Right renal pelvis (tissue), 4 donors: Measurements from ENCODE around the gene ULBP2. TPM values are rescaled to one million over a fixed set of nuclear protein-coding genes. Genes with fewer than 3 reads are reported as not detected.
"Not testable (repeated sequence)": the region's sequence is repeated elsewhere in the genome, so short reads cannot be mapped to it uniquely, and the experiment has no call there.

Experiments
- DNase-seq, 4 donors: peaks; one replicate each; pipeline ENCODE4 v3.0.0-alpha.2; 2013; ENCODE audit warnings: low read depth in 4 of 4, low spot score in 3 of 4, missing footprints in 1 of 4
- polyA plus RNA-seq, 4 donors: library from polyadenylated mRNA; unstranded; fragments of 120-200 nt; gene quantifications; one replicate each; pipeline ENCODE4 v1.2.1, GENCODE V29; 2013; ENCODE audit not compliant: insufficient read length in 4 of 4

Gene ULBP2
- polyA plus RNA-seq, 4 donors: 0.65 to 0.91 (median 0.67) TPM

DNA sequence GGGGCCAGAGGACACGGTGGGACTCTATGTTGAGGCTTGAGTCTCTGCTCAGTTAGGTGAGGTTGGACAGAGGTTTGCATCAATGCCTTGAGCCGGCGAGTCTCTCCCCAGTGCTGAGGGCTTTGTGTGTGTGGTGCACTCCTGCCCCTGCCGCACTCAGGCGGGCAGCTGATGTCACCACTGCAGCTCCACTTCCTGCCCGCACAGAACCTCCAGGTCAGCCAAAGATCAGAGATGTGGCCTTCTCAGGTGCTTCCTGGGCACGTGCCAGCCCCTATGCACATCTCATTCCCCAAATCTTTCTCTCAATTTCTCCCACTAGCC is 49.6 kb downstream of the ULBP2 start:
- not testable (repeated sequence) for DNase-seq

DNA sequence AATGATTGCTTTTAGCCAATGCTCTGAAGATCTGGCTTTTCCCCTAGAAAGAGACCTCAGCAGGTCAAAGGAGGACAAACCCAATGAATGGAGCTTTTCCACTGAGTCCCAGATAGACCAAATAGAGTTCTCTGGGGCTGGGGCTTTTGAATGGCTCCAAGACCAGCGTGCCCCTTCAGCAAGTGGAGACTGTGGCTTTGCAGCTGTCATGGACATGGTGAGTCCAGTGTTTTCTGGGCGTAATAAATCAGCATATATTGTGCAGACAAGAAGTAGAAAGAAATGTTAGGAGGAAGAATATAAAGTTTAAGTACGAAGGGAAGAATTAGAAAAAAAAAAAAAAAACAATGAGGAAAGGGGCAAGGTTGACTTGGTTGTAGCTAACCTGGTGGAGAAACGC is 50.0 kb downstream of the ULBP2 start:
- no peak for DNase-seq

GRCh38 chr6:149995235-149995750 is 53.5 kb downstream of the ULBP2 start:
- no peak for DNase-seq

GRCh38 chr6:149995971-149996370 is 54.2 kb downstream of the ULBP2 start:
- DNase-seq: no peak

Other genes with a start within 250 kb of the ULBP2 start
- 10 to 100 TPM; 28.4 to 36.6 (median 34.6) TPM for gene LATS1, start 223.9 kb upstream of the ULBP2 start, polyA plus RNA-seq
- gene NUP43, start 195.5 kb upstream of the ULBP2 start, polyA plus RNA-seq: 10 to 100 TPM; 36.2 to 46.0 (median 43.4) TPM
- gene PCMT1, start 192.3 kb upstream of the ULBP2 start, polyA plus RNA-seq: 100 to 1,000 TPM in 1 of 4 donors, 10 to 100 TPM in 3; 93.7 to 101 (median 98.2) TPM
- 10 to 100 TPM; 34.0 to 42.3 (median 39.1) TPM for gene LRP11, start 77.7 kb upstream of the ULBP2 start, polyA plus RNA-seq
- under 1 TPM; 0.40 to 0.93 (median 0.63) TPM for gene RAET1E, start 43.9 kb upstream of the ULBP2 start, polyA plus RNA-seq
- gene RAET1G, start 18.9 kb upstream of the ULBP2 start, polyA plus RNA-seq: 1 to 10 TPM; 1.1 to 1.8 (median 1.4) TPM
- 1 to 10 TPM; 1.5 to 2.1 (median 1.8) TPM for gene ULBP1, start 21.9 kb downstream of the ULBP2 start, polyA plus RNA-seq
- gene RAET1L, start 83.5 kb downstream of the ULBP2 start, polyA plus RNA-seq: not detected
- 10 to 100 TPM in 2 of 4 donors, 1 to 10 TPM in 2; 7.7 to 10.6 (median 9.0) TPM for gene ULBP3, start 127.1 kb downstream of the ULBP2 start, polyA plus RNA-seq
- 10 to 100 TPM; 21.0 to 27.7 (median 24.8) TPM for gene PPP1R14C, start 201.0 kb downstream of the ULBP2 start, polyA plus RNA-seq